NCI-H510A treated with DMSO at 0.1 percent for 48 hours (cell line): ENCODE data around the gene SYNJ2.

ENCODE experiments used
- DNase-seq: peaks from one replicate; lab custom pipeline; 2025; lab: John Stamatoyannopoulos, UW

Gene SYNJ2

DNA sequence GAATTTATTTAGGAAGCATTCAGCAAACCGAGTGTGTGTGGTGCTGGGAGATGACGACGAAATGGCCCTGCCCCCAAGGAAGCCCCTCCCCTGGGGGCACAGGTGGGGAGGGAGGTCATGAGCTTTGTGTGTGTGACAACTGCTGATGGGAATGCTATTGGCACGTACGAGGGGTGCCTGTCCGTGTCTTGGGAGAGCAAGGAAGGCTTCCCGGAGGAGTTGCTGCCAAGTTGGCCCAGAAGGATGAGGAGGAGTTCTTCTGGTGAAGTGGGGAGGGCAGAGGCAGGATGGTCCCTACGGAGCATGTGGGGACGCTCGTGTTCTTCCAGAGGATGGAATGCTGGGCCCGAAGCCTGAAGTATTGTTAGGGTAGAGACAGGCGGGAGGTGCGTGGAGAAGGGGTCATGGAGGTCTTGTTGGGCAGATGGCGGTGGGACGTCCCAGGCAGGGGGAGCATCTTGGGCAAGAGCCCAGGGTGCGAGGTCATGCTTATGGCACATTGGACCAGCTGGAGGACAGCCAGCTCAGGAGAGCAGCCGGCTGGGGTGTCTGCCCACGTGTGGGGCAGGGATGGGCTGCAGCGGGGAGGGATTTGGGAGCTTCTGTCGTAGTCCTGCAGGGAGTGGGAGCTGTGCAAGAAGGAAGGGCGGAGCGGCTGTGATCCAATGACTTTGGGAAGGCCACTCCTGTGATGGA, 46.1 kb downstream of the SYNJ2 start:
- DNase-seq: no peak

DNA sequence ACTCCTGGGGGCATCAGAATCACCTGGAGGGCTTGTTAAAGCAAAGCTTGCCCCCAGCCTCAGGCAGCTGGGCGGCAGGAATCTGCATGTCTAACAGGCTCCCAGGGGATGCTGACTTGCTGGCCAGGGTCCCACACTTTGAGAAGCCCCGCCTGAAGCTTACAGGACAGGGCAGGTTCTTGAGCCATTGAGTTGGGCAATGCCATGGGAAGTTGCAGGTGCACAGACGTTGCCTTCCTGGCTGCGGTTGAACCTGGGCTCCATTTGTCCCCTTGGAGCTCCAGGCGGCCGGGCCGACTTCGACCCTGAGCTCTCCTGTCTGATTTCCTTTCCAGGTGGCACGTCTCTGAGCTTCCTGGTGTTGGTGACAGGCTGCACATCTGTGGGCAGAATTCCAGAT, 46.8 kb downstream of the SYNJ2 start:
- DNase-seq: no peak

DNA sequence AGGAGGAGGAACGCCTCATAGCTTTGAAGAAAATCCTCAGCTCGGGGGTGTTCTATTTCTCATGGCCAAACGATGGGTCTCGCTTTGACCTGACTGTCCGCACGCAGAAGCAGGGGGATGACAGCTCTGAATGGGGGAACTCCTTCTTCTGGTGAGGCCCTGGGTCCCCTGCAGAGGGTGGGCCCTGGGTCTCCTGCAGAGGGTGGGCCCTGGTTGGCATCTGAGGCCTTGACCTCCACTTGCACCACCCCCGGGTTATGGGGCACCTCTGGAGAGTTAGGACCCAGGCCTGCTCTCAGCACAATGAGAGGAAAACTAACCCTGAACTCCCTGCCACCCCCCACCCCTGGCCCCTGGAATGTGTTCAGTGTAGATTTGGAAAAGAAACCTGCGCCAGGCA, 47.2 kb downstream of the SYNJ2 start:
- no peak for DNase-seq

DNA sequence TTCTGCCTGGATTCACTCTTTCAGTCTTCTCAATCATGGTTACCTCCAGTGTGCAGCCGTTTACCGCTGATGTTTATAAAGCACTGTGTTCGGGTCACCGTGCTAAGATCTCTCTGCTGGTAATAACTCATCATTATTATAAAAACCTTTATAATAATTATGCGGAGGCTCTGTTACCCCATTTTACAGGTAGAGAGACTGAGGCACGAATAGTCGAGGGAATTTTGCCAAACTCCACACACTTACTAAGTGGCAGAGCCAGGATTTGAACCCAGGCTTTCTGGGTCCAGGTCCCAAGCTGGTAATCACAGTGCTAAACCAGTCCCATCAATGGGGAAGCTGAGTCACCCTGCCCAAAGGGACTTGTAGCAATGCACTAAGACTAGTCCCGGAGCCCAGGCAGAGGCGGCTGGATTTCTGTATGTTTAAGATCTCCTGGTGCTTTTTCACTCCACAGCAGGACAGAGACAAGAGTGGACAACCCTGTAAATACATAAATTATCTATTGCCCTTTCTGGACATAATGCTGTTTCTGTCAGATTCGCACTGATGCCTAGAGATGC, 48.1 kb downstream of the SYNJ2 start:
- no peak for DNase-seq

DNA sequence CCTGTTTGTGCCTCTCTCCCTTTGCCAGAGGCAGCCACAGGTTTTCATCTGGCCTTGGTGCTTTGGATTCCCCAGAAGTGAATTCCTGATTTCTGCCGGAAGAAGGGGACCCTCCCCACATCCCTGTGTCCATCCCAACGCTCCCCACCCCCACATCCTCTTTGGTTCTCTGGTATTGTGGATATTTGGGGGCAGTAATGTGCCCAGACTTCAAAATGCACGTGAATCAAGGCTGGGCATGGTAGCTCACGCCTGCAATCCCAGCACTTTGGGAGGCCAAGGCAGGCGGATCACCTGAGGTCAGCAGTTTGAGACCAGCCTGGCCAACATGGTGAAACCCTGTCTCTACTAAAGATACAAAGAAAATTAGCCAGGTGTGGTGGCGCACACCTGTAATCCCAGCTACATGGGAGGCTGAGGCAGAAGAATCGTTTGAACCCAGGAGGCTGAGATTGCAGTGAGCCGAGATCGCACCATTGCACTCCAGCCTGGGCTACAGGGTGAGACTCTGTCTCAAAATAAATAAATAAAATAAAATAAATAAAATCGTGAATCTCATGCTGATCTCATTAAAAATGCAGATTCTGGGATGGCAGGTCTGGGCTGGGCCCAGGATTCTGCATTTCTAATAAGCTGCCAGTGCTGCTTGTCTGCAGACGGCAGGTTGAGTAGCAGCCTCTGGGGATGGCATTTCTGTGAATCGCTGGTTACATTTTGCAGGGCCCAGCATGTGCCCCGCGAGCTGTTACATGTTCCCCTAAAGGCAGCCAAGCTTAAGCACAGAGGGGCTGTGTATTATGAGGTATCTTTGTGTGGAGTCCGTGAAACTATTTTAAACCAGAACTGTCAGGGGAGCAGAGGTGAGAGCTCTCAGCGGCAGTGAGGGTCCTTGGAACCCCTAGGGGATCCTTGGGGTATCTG, 49.0 kb downstream of the SYNJ2 start:
- no peak for DNase-seq

DNA sequence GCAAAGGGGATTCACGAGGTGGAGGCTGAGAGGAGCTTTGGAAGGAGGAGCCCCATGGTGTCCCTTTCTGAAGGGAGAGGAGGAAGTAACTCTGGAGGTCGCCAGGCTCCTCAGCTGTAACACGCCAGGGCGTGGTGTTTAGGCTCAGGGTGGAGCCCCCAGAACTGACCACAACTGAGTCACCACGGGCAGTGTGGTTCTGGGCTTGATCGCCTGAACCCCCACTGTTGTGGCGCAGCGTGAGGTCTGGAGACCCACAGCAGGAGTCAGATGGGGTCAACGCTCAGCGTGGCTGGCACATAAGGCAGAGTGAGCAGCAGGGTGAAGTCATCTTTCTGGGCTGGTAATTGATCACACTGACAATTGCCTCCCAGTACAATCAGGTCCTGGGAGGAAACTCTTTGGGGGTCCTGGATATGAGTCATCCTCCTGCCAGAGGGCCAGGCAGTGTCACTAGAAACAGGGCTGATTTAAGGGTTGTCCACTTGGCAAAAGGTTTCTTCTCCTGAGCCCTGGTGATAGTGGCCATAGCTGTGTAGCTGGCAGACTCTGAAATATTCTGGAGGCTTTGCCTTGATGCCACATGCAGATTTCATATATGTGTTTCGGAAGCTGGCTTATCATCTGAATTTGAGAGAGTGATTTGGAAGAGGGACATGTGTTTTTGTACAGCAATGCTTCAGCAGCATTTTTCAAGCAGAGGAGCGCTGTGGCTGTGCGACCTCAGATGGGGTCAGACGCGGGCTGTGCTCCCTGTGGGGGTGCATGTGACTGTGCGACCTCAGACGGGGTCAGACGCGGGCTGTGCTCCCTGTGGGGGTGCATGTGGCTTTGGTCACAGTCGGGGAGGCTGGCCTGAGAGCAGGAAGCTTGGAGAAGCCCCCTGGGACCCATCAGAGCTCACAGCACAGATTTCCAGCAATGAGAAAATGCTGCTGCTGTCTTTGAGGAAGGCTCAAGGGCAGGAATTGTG, 50.0 kb downstream of the SYNJ2 start:
- DNase-seq: no peak

DNA sequence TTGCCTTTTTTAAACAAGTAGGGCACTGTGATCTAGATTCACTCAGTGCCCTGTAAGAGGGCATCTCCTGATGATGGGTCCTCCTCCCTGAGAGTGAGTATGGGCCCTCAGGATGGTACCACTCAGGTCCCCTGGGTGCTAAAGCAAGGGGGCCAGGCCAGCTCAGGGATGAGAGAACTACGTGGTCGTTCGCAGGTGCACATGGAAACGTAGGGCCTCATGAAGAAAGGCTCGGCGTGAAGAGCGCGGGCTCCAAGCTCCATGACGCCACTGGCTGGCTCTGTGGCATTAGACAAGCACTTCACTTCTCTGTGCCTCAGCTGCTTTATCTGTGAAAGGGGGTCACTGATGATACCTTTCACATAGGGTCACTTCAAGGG, 50.7 kb downstream of the SYNJ2 start:
- no peak for DNase-seq

DNA sequence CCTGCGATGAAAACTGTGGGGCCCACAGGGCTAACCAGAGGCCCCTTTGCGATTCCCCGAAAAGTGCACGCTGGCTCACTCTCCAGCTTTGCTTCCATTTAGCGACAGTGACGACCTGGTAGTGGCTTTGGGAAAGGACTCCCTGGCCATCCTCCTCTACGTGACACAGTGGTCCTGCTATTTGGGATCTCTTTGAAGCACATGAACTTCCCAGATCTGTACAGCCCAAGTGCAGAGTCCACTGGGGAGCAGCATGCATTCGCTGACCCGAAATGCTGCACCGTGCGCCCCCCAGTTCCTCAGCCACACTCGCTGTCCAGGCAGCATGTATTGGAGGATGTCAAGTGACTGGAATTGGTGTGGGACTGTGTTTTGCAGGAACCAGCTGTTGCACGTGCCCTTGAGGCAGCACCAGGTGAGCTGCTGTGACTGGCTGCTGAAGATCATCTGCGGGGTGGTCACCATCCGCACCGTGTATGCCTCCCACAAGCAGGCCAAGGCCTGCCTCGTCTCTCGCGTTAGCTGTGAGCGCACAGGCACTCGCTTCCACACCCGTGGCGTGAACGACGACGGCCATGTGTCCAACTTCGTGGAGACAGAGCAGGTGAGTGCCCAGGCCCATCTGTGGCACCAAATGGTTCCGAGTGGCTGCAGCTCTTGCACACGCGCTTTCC, 51.6 kb downstream of the SYNJ2 start:
- no peak for DNase-seq

DNA sequence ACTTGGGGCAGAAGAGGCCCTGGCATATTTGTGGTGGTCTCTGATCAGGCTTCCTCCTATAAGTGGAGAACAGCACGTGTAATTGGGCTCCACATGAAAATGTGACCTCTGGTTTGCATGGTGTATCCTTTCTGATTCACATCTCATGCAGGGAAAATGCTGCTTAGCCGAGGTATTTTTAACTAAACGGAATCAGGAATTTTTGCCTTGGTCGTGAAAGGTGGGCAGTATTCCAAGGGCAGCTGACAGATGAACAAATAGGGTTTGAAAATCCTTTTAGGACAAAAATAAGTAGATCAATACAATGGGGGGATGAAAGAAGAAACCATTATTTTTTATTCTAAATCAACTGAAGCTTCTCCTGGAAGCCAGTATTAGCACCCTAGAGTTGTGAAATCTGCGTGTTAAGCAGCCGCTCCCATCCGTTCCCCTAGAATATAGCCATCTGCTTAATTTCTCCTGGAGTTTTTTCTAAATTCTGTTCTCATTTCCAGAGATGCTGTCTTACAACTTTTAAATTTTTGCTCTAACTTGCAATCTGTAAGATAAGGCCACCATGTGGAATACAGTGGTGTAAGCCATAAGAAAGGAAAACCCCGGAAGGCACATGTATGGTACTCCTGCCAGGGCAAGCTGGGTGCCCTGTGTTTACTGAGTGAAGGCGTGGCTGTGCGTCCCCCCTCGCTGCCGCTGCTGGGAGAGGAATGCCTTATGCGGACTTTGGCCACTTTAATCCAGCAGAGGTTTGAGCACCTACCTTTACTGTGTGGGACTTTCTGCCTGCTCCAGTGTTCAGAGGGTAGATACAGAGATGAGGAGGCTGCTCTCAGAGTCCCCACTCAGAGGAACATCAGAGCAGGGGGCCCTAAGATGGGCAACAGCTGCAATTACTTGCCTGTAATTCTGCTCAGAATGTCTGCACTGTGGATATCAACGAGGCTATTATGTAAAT, 52.4 kb downstream of the SYNJ2 start:
- no peak for DNase-seq

DNA sequence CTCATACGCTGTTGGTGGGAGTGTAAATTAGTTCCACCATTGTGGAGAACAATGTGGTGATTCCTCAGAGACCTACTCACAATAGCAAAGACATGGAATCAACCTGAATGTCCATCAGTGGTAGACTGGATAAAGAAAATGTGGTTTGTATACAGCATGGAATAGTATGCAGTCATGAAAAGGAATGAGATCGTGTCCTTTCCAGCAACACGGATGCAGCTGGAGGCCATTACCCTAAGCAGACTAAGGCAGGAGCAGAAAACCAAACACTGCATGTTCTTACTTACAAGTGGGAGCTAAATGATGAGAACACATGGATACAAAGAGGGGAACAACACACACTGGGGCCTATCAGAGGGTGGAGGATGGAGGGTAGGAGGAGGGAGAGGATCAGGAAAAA, 54.6 kb downstream of the SYNJ2 start:
- no peak for DNase-seq

DNA sequence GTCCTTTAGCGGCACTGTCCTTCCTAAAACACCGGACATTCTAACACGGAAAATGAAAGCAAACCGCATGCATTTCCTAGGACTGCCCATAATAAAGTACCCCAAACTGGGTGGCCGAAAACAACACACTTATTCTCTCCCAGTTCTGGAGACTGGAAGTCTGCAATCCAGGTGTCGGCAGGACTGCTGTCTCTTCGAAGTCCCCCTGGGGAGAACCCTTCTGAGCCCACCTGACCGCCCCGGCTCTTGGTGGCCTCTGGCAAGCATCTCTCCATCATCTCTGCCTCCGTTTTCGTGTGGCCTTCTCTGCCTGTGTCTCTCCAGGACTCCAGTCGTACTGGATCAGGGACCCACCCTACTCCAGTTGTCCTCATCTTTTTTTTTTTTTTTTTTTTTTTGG, 55.4 kb downstream of the SYNJ2 start:
- DNase-seq: no peak

DNA sequence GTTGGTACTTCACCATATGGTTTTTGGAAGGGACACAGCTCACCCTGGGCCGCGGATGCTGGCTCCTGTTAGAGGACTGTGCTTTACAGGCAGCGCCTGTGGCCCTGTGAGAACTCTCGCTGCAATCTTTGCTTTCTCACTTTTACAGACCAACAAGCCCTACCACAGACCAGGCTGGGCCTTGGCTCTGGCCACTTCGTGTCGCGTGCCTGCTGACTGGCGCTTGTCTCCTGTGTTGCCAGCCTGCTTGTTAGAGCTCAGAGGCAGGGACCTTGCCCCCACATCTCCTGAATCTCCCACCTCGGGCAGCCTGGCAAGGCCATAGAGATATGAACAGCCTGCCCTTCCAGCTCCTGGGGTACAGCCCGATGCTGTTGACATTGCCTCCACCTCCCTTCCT, 56.1 kb downstream of the SYNJ2 start:
- no peak for DNase-seq

DNA sequence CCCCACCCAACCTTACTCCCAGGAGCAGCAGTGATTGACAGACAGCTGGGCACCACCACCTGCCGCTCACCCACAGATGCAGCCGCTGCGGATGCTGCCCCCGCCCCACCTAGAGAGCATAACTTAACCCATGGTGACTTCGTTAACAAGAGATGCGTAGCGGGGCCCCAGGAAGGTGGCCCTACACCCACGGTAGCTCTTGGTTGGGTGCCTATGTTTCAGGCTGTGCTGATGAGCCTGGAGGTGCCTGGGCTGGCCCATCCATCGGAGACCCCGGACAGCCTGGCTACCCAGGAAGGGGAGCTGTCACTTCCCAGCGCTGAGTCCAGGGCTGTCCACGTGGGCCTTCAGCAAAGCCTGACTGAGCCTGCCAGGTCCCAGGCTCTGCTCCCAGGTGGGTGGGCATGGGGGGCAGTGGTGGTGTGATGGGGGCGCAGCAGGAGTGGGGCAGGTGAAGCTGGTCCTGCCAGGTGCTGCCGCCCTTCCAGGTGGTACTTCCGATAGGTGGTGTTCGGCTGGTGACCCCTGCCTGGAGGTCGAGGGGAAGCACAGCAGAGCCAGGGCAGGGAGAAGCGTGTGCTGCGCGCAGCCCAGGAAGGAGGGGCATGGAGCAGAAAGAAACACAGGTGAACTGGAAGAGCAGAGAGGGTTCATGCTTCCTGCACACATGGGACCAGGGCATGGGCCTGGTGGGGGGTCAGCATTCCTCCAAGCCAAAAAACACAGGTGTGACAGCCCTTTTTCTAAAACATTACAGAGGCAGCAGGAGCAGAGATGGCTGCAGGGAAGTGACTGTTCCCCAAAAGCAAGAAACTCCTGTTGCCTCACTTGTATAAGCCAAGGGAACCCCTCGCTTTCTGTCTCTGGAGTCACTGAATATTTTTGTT, 56.9 kb downstream of the SYNJ2 start:
- DNase-seq: no peak

DNA sequence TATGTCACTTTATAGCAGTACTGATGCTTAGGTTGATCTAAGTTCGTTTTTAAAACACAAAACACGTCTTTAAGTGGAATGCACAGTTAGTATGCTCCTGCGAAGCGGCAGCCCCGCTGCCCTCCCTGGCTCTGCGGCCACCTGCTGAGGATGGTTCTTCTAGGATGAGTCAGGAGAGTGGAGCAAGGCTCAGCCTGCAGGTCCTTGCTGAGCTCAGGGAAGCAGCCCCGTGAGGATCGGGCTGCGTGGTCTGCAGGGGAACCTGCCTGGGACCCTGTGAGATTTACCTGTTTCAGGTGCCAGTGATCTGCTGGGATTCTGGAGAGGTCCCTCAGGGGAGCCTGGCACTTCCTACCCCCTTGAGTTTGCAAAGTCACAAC, 57.5 kb downstream of the SYNJ2 start:
- DNase-seq: no peak

DNA sequence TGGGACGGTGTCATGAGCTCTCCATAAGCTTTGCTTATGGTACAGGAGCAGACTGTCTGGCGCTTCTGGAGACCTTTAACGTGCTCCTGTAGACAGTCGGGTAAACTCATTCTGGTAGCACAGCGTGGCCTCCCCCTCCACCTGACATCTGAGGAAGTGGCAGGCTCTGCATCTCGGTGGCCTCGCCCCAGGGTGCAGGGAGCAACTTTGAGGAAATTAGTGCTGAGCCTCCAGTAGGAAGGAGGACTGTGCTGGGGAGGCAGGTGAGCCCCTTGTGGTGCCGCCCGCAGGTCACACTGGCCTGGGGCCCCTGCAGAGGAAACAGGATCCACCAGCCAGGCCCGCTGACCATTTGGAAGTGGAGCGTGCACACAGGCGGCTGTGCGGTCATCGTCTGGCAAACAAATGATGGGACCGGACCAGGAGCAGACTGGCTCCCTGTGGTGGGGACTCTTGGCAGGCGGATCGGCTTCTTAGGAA, 57.9 kb downstream of the SYNJ2 start:
- DNase-seq: no peak

DNA sequence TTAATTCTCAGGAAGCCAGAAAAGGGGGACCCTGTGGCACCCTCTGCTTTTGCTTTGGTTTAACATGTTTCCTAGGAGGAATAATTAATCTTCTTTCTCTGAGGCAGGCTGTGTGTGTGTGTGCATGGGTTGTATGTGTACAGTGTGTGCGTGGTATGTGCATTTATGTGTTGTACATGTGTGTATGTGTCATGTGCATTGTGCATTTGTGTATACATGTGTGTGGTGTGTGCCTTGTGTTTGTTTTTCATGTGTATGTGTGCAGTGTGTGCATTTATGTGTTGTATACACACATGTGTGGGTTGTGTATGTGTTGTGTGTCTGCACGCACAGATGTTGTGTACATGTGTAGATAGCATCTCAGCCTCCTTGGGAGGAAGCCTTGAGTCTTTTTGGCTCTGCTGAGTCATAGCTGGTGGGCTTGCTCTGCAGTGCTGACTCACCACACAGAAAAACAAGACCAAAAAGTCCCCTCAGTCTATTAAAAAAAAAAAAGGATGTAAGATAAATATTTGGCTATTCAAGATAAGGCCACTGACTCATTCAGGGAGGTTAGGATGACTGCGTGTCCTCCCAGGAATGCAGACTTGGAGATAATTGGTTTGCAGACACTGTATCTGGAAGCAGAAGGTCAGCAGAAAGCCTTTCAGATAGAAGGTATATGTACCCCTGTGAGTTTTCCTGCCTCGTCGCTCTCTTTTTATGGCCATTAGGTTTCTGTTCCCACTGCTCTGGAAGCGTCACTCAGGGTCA, 58.6 kb downstream of the SYNJ2 start:
- DNase-seq: no peak

DNA sequence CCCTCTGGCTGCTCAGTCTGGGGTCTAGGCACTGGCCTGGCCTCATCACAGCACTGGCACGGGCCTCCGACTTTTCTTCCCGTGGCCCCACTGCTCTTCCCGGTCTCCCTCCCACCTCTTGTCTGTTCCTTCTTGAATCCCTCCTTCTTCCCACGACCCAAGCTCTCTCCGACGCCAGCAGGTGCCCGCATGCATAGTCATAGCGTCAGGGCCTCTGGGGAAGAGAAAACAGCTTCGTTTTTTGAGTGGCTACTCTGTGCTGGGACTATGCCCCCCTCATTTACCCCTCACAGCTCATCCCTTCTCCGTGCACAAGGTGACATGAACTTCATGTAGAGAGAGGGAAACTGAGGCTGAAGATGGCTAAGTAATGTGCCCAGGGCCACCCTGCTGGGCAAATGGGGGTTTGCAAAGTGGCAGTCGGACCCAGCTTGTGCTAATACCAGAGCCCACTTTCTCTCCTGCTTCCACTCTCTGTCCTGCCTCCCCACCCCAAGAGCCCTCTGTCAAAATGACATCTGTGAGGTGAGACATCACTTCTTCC, 59.2 kb downstream of the SYNJ2 start:
- DNase-seq: no peak

DNA sequence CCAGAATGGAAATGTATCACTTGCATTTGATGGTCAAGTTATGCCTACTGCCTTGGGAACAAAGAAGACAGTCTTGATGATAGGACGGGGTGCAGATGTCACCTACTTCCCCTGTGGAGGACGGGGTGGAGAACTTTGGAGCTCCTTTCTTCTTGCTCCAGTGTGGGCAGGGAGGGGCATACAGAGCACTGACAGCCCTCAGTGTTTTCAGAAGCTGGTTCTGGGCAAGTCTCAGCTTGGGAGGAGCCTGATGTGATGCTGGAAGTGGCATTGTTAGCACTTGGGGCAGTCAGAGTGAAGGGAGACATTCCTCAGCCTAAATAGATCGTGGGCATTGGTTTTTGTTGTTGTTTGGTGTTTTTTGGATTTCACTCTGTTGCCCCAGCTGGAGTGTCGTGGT, 59.7 kb downstream of the SYNJ2 start:
- DNase-seq: no peak
